ENCODE results near the gene SLC5A7.

GRCh38 chr2:107984707-107985106, 1.6 kb upstream of the SLC5A7 start:
- TF ChIP-seq REST (IDR thresholded peaks at IDR 0.05; ENCODE audit: borderline replicate concordance) (no peak), CTCF (IDR thresholded peaks at IDR 0.05; ENCODE audit: poor library complexity, severe bottlenecking) (no peak), EZH2 (IDR thresholded peaks at IDR 0.05; ENCODE audit: borderline replicate concordance, insufficient read depth, low read length, poor library complexity, severe bottlenecking) (no peak), SMC3 (conservative IDR thresholded peaks at IDR 0.05; ENCODE audit: poor library complexity) (no peak), RAD21 (conservative IDR thresholded peaks at IDR 0.05) (no peak), POLR2AphosphoS5 (IDR thresholded peaks at IDR 0.05) (no peak), TAF1 (IDR thresholded peaks at IDR 0.05; ENCODE audit: low read depth) (no peak)
